PC-3 (cell line): ENCODE measurements around the gene CIC. TPM values are rescaled to one million over a fixed set of nuclear protein-coding genes. Genes with fewer than 3 reads are reported as not detected.

Experiments used
- ATAC-seq: fragments of 200-7000 bp; cut with Tn5 transposase; 2 replicates; pipeline ENCODE4 v1.9.1; 2020; ENCODE audit warnings: mild to moderate bottlenecking, moderate library complexity
- BruUV-seq: library from RNA; stranded (reverse); fragments of 400-500 nt; replicated peaks from 2 replicates; lab custom pipeline; 2021; lab: Mats Ljungman, UMichigan
- CTCF ChIA-PET: fragments of 300-600 bp; sonication (Branson Sonifier 250); formaldehyde crosslinking; loops from one replicate; lab custom pipeline; 2022; ENCODE audit warnings: antibody characterized with exemption; lab: Charles Lee
- POLR2A ChIA-PET: fragments of 300-600 bp; sonication (Branson Sonifier 250); formaldehyde crosslinking; loops from one replicate; lab custom pipeline; 2022; ENCODE audit warnings: antibody characterized with exemption; ENCODE audit not compliant: unreplicated experiment; lab: Charles Lee
- DNase-seq: peaks from one replicate; pipeline ENCODE4 v3.0.0-alpha.2; 2015
- H2AFZ ChIP-seq: fragments of 300-600 bp; sonication (generic); 2 replicates; pipeline ENCODE4 v1.6.0; 2016; ENCODE audit warnings: antibody characterized with exemption, low read length
- H3F3A ChIP-seq: fragments of 300-600 bp; sonication (generic); one replicate; pipeline ENCODE4 v1.6.0; 2017; ENCODE audit warnings: antibody characterized with exemption, low read length, control low read depth, mild to moderate bottlenecking; ENCODE audit not compliant: unreplicated experiment
- H3K27ac ChIP-seq: fragments of 300-600 bp; sonication (generic); 2 replicates; pipeline ENCODE4 v1.5.1; 2016; ENCODE audit warnings: mild to moderate bottlenecking, low read length
- H3K27me3 ChIP-seq: fragments of 300-600 bp; sonication (generic); 2 replicates; pipeline ENCODE4 v1.6.1; 2016; ENCODE audit warnings: low read length, mixed read lengths
- H3K36me3 ChIP-seq: fragments of 300-600 bp; sonication (generic); 2 replicates; pipeline ENCODE4 v1.6.1; 2016; ENCODE audit warnings: low read depth, mixed run types, low read length, mixed read lengths
- H3K4me1 ChIP-seq: fragments of 300-600 bp; sonication (generic); 2 replicates; pipeline ENCODE4 v1.5.1; 2016; ENCODE audit warnings: low read length; ENCODE audit not compliant: insufficient read depth
- H3K4me2 ChIP-seq: fragments of 300-600 bp; sonication (generic); 2 replicates; pipeline ENCODE4 v1.6.0; 2016; ENCODE audit warnings: low read length
- H3K4me3 ChIP-seq: fragments of 300-600 bp; sonication (generic); 2 replicates; pipeline ENCODE4 v1.5.1; 2016; ENCODE audit warnings: mild to moderate bottlenecking, low read length, mixed read lengths
- H3K79me2 ChIP-seq: fragments of 300-600 bp; sonication (generic); 2 replicates; pipeline ENCODE4 v1.6.1; 2017; ENCODE audit warnings: low read length, mixed read lengths
- H3K9ac ChIP-seq: fragments of 300-600 bp; sonication (generic); 2 replicates; pipeline ENCODE4 v1.6.0; 2016; ENCODE audit warnings: mild to moderate bottlenecking, low read length
- H3K9me2 ChIP-seq: fragments of 300-600 bp; sonication (generic); replicated peaks from 2 replicates; pipeline ENCODE4 v1.6.1; 2016; ENCODE audit warnings: mixed run types, low read length, mixed read lengths
- H3K9me3 ChIP-seq: fragments of 300-600 bp; sonication (generic); 2 replicates; pipeline ENCODE4 v1.6.1; 2016; ENCODE audit warnings: low read length, mixed read lengths
- H4K20me1 ChIP-seq: fragments of 300-600 bp; sonication (generic); 2 replicates; pipeline ENCODE4 v1.6.1; 2016; ENCODE audit warnings: low read length, mixed read lengths
- CTCF ChIP-seq: fragments of 300-600 bp; sonication (generic); conservative IDR thresholded peaks from 2 replicates; pipeline ENCODE4 v1.5.1; 2017; ENCODE audit warnings: antibody characterized with exemption, low read depth, mild to moderate bottlenecking, low read length
- EZH2 ChIP-seq: fragments of 300-600 bp; sonication (generic); IDR thresholded peaks from one replicate; pipeline ENCODE4 v1.6.1; 2017; ENCODE audit warnings: antibody characterized with exemption, mild to moderate bottlenecking, low read length; ENCODE audit not compliant: unreplicated experiment
- EZH2phosphoT487 ChIP-seq: fragments of 300-600 bp; sonication (generic); IDR thresholded peaks from 2 replicates; pipeline ENCODE4 v1.6.1; 2018; ENCODE audit warnings: mild to moderate bottlenecking, antibody characterized with exemption, low read length, borderline replicate concordance
- intact Hi-C: fragments of 100-400 bp; cut with micrococcal nuclease; formaldehyde crosslinking; loops from 2 replicates; pipeline ENCODE4 v1.9.0; 2023
- total RNA-seq: library from RNA; depleted of rRNA; stranded (reverse); fragments of >200 nt; gene quantifications from 2 replicates; pipeline ENCODE4 v1.2.3, GENCODE V29; 2014

CIC gene
- total RNA-seq, 1 experiment from 2014 or later = 9.8 TPM

DNA sequence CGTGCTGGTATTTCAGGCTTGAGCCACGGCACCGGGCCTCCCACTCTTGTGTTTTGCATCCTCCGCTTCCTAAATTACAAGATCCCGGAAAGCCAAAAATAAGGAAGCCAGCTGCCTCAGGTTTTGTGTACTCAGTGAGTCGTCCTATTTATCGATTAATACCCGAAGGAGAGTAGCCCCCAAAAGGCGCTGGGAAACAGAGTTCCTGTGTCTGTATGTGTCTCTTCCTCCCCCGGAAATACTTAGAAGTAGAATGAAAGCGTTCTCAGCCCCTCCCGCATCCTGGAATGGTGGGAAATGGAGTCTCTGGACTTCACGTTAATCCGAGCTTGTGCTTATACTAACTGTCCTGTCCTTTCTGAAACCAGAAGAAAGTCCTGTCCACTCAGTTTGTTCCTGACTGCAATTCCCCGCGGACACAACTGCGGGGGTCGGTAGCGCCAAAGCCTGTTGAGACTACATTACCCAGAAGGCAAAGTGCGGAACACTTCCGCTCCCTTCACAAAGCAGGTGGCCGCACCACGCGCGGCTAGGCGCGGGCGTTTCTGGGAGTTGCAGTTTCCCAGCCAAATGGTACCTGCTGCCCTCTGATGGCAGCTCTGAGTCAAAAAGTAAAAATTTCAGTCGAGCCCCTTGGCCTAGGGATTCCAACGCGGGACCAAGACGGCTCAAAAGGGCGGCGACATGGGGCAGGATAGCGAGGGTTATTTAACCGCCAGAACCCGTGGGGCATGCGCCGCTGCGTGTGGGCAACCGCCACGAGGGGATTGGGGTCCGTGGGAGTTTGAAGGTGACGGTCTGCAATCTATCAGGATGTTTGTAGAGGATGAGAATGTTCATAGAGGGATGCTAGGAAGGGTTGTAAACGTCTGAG, 24.5 kb upstream of the CIC start:
- Histone ChIP-seq H3K4me2 (peak overlapping the region; percentile 94), H3K4me3 (peak overlapping the region; percentile 67), H3K9me3 (no peaks in the 10 kb centered on the region), H3K27ac (peak overlapping the region; percentile 67), H2AFZ (peak overlapping the region; percentile 74), H3K79me2 (peaks cover 35% of the 10 kb centered on the region), H3F3A (no peaks in the 10 kb centered on the region), H3K9ac (peak overlapping the region; percentile 80), H4K20me1 (no peaks in the 10 kb centered on the region), H3K36me3 (no peaks in the 10 kb centered on the region), H3K27me3 (no peaks in the 10 kb centered on the region), H3K9me2 (no peaks in the 10 kb centered on the region), H3K4me1 (peaks cover 4% of the 10 kb centered on the region)
- POLR2A ChIA-PET = interaction anchor here (0.6 kb wide), 1 partner anchor 17 kb away, joined by 9 read pairs; no protein-coding TSS in a partner anchor
- BruUV-seq = no TSS peak
- ATAC-seq (peak; percentile 33), DNase-seq (peak; percentile 93)
- intact Hi-C loops = no loop called here
- TF ChIP-seq EZH2 = no peak
- no peak for TF ChIP-seq EZH2phosphoT487
- peak; percentile 68 for TF ChIP-seq CTCF
- CTCF ChIA-PET = interaction anchor here (0.6 kb wide), 3 partner anchors 154 to 417 kb away, joined by 3 to 5 read pairs (median 3); no protein-coding TSS in a partner anchor

DNA sequence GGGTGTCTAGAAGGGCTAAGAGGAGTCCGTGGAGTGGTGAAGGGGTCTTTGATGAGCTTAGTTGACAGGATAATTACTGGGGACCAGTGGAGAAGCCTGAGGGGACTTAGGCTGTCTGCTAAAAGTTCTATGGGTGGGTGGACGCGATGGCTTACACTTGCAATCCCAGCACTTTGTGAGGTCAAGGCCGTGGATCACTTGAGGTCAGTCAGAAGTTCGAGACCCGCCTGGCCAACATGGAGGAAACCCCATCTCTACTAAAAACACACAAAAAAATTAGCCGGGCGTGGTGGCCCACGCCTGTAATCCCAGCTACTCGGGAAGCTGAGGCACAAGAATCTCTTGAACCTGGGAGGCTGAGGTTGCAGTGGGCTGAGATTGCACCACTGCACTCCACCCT, 23.8 kb upstream of the CIC start:
- ATAC-seq (no peak), DNase-seq (no peak)
- no peaks in the 10 kb centered on the region for H3K36me3 ChIP-seq
- H3K4me3 ChIP-seq = peak overlapping the region; percentile 67; the same call in 1 of the 2 replicates
- no peak overlapping the region for H3K27ac ChIP-seq
- ChIA-PET POLR2A (interaction anchor here (0.6 kb wide), 1 partner anchor 17 kb away, joined by 9 read pairs; no protein-coding TSS in a partner anchor), CTCF (interaction anchor here (0.6 kb wide), 2 partner anchors 155 to 165 kb away, joined by 3 to 5 read pairs; no protein-coding TSS in a partner anchor)
- peak overlapping the region; percentile 94 for H3K4me2 ChIP-seq
- peaks cover 4% of the 10 kb centered on the region for H3K4me1 ChIP-seq
- peaks cover 29% of the 10 kb centered on the region for H3K79me2 ChIP-seq
- no peaks in the 10 kb centered on the region for H3F3A ChIP-seq
- BruUV-seq = no TSS peak
- H3K9ac ChIP-seq = no peak overlapping the region
- peak overlapping the region; percentile 60 for H2AFZ ChIP-seq
- no peaks in the 10 kb centered on the region for H4K20me1 ChIP-seq
- H3K9me2 ChIP-seq = no peaks in the 10 kb centered on the region
- intact Hi-C loops = no loop called here
- TF ChIP-seq CTCF (no peak), EZH2phosphoT487 (no peak), EZH2 (no peak)
- H3K27me3 ChIP-seq = no peaks in the 10 kb centered on the region
- H3K9me3 ChIP-seq = no peaks in the 10 kb centered on the region
